Glutamatergic neuron (in vitro differentiated cells): Measurements from ENCODE around the gene SUGP1. TPM values are rescaled to one million over a fixed set of nuclear protein-coding genes. Genes with fewer than 3 reads are reported as not detected.

Experiments
- DNase-seq: peaks from one replicate; pipeline ENCODE4 v3.0.0; 2022
- H3K27ac Mint-ChIP-seq: one replicate; pipeline ENCODE4 v1.8.0; 2020; ENCODE audit warnings: mild to moderate bottlenecking, mixed read lengths, inconsistent platforms; ENCODE audit not compliant: unreplicated experiment
- H3K27me3 Mint-ChIP-seq: one replicate; pipeline ENCODE4 v1.8.0; 2020; ENCODE audit warnings: mild to moderate bottlenecking, moderate library complexity, mixed read lengths, inconsistent platforms; ENCODE audit not compliant: unreplicated experiment
- H3K36me3 Mint-ChIP-seq: one replicate; pipeline ENCODE4 v1.8.0; 2020; ENCODE audit warnings: mild to moderate bottlenecking, mixed read lengths, inconsistent platforms; ENCODE audit not compliant: unreplicated experiment
- H3K4me1 Mint-ChIP-seq: one replicate; pipeline ENCODE4 v1.8.0; 2020; ENCODE audit warnings: mild to moderate bottlenecking, low read depth, mixed read lengths, inconsistent platforms; ENCODE audit not compliant: unreplicated experiment
- H3K4me3 Mint-ChIP-seq: one replicate; pipeline ENCODE4 v1.8.0; 2020; ENCODE audit warnings: mild to moderate bottlenecking, mixed read lengths, inconsistent platforms; ENCODE audit not compliant: unreplicated experiment
- H3K9me3 Mint-ChIP-seq: one replicate; pipeline ENCODE4 v1.8.0; 2020; ENCODE audit warnings: mild to moderate bottlenecking, moderate library complexity, mixed read lengths, inconsistent platforms; ENCODE audit not compliant: unreplicated experiment
- CTCF ChIP-seq: fragments of 200-600 bp; sonication (generic); IDR thresholded peaks from one replicate; pipeline ENCODE4 v1.5.0; 2021; ENCODE audit not compliant: partially characterized antibody, unreplicated experiment
- total RNA-seq: library from RNA; stranded (reverse); fragmentation: NEBNext Ultra II Directional; extraction: Animal tissue kit (Norgen Biotek cat#: 25700); gene quantifications from one replicate; pipeline ENCODE4 v1.2.1, GENCODE V29; 2021; ENCODE audit not compliant: unreplicated experiment

SUGP1 gene
- total RNA-seq, 1 donor from 2014 or later: 134 TPM

GRCh38 chr19:19347401-19348110 is 27.2 kb upstream of the SUGP1 start:
- Mint-ChIP-seq H3K9me3 (peaks cover 4% of the 10 kb centered on the region), H3K4me3 (no peak overlapping the region), H3K4me1 (no peaks in the 10 kb centered on the region), H3K27ac (no peak overlapping the region), H3K27me3 (peaks cover 2% of the 10 kb centered on the region), H3K36me3 (no peaks in the 10 kb centered on the region)
- TF ChIP-seq CTCF: no peak
- no peak for DNase-seq

GRCh38 chr19:19345970-19346369 is 25.7 kb upstream of the SUGP1 start:
- Mint-ChIP-seq H3K4me3 (no peak overlapping the region), H3K27me3 (peaks cover 2% of the 10 kb centered on the region), H3K4me1 (no peaks in the 10 kb centered on the region), H3K36me3 (no peaks in the 10 kb centered on the region), H3K27ac (no peak overlapping the region), H3K9me3 (peaks cover 4% of the 10 kb centered on the region)
- DNase-seq: no peak
- no peak for TF ChIP-seq CTCF

GRCh38 chr19:19345232-19345631 is 24.9 kb upstream of the SUGP1 start:
- no peak for DNase-seq
- peaks cover 4% of the 10 kb centered on the region for H3K9me3 Mint-ChIP-seq
- no peak for TF ChIP-seq CTCF

GRCh38 chr19:19343762-19344161 is 23.5 kb upstream of the SUGP1 start:
- Mint-ChIP-seq H3K27me3 (peaks cover 2% of the 10 kb centered on the region), H3K27ac (no peak overlapping the region), H3K9me3 (peaks cover 4% of the 10 kb centered on the region), H3K36me3 (no peaks in the 10 kb centered on the region), H3K4me3 (no peak overlapping the region), H3K4me1 (no peaks in the 10 kb centered on the region)
- no peak for DNase-seq
- TF ChIP-seq CTCF: no peak

More at GRCh38 chr19:19345232-19345631, 24.9 kb upstream of the SUGP1 start:
- Mint-ChIP-seq H3K27me3 (peaks cover 2% of the 10 kb centered on the region), H3K4me3 (no peak overlapping the region), H3K4me1 (no peaks in the 10 kb centered on the region), H3K27ac (no peak overlapping the region), H3K36me3 (no peaks in the 10 kb centered on the region)

- peak; percentile 35 for TF ChIP-seq CTCF
- Mint-ChIP-seq H3K4me1 (no peaks in the 10 kb centered on the region), H3K4me3 (no peak overlapping the region), H3K9me3 (peaks cover 4% of the 10 kb centered on the region), H3K27ac (peak overlapping the region; percentile 52), H3K36me3 (no peaks in the 10 kb centered on the region), H3K27me3 (peaks cover 2% of the 10 kb centered on the region)
- DNase-seq: no peak
Measured at GRCh38 chr19:19343016-19343362, 22.7 kb upstream of the SUGP1 start.
